Mesendoderm (in vitro differentiated cells): Measurements from ENCODE around the gene HDAC3.

Experiments used
- DNase-seq: peaks from one replicate; pipeline ENCODE4 v3.0.0; 2013
- H2AK5ac ChIP-seq: 2 replicates; pipeline ENCODE4 v1.6.1; 2013; ENCODE audit warnings: low read length, inconsistent platforms
- H2BK120ac ChIP-seq: 2 replicates; pipeline ENCODE4 v1.6.1; 2013; ENCODE audit warnings: low read depth, mild to moderate bottlenecking, low read length, moderate library complexity, mixed read lengths
- H2BK15ac ChIP-seq: replicated peaks from 2 replicates; pipeline ENCODE4 v1.6.1; 2013; ENCODE audit warnings: low read depth, mild to moderate bottlenecking, moderate library complexity
- H2BK5ac ChIP-seq: 2 replicates; pipeline ENCODE4 v1.6.1; 2013; ENCODE audit warnings: low read length, inconsistent platforms
- H3K18ac ChIP-seq: 2 replicates; pipeline ENCODE4 v1.6.1; 2013; ENCODE audit warnings: mild to moderate bottlenecking, low read length, mixed read lengths
- H3K23ac ChIP-seq: one replicate; pipeline ENCODE4 v1.6.1; 2013; ENCODE audit warnings: low read length
- H3K27ac ChIP-seq: 2 replicates; pipeline ENCODE4 v1.5.1; 2013; ENCODE audit warnings: low read depth, mild to moderate bottlenecking, inconsistent platforms, low read length, moderate library complexity
- H3K27me3 ChIP-seq: 2 replicates; pipeline ENCODE4 v1.6.1; 2013; ENCODE audit warnings: low read length, control low read depth, mild to moderate bottlenecking, inconsistent platforms; ENCODE audit not compliant: insufficient read depth, poor library complexity
- H3K36me3 ChIP-seq: 2 replicates; pipeline ENCODE4 v1.6.1; 2013; ENCODE audit warnings: low read length, inconsistent platforms; ENCODE audit not compliant: control insufficient read depth, insufficient read depth
- H3K4ac ChIP-seq: one replicate; pipeline ENCODE4 v1.6.1; 2013; ENCODE audit warnings: low read depth, mild to moderate bottlenecking, low read length, moderate library complexity
- H3K4me1 ChIP-seq: 2 replicates; pipeline ENCODE4 v1.6.1; 2013; ENCODE audit warnings: low read depth, low read length, inconsistent platforms; ENCODE audit not compliant: control insufficient read depth
- H3K4me2 ChIP-seq: 2 replicates; pipeline ENCODE4 v1.6.1; 2013; ENCODE audit warnings: low read length
- H3K4me3 ChIP-seq: 2 replicates; pipeline ENCODE4 v1.5.1; 2013; ENCODE audit warnings: mild to moderate bottlenecking, low read length
- H3K56ac ChIP-seq: one replicate; pipeline ENCODE4 v1.6.1; 2013; ENCODE audit warnings: low read length
- H3K79me1 ChIP-seq: 2 replicates; pipeline ENCODE4 v1.6.1; 2013; ENCODE audit warnings: low read length, inconsistent platforms
- H3K79me2 ChIP-seq: 2 replicates; pipeline ENCODE4 v1.6.1; 2013; ENCODE audit warnings: mild to moderate bottlenecking, low read length; ENCODE audit not compliant: control insufficient read depth, insufficient read depth
- H3K9ac ChIP-seq: 2 replicates; pipeline ENCODE4 v1.6.1; 2013; ENCODE audit warnings: low read length, inconsistent platforms
- H4K5ac ChIP-seq: one replicate; pipeline ENCODE4 v1.6.1; 2013; ENCODE audit warnings: low read length
- H4K8ac ChIP-seq: one replicate; pipeline ENCODE4 v1.6.1; 2013; ENCODE audit warnings: low read depth, mild to moderate bottlenecking, control low read depth, low read length, moderate library complexity
- WGBS: extraction: QIAGEN DNeasy Blood & Tissue Kit; methylation state at CpG from one replicate; pipeline ENCODE4 v1.1.7; 2013; ENCODE audit warnings: low lambda C conversion rate, missing lambda C conversion rate; ENCODE audit not compliant: insufficient coverage; ENCODE audit errors: extremely low coverage; 5-methylcytosine and 5-hydroxymethylcytosine counted together

Gene HDAC3

DNA sequence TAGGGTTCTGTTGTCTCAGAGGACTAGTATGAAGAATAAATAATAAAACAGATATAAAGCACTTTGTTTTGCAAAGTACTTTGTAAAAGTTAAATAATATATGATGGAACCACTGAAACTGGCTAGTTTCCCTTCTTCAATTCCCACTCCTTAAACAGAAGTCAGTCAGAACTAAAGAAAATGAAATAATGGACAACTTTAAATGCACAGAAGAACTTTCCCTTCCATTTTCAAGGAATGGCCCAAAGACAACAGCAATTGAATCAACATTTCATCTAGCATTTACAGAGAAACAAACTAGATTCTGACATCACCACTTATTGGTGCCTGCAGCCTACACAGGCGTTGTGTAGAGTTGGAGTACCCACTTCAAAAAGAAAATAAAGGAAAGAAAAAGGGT, 34.0 kb downstream of the HDAC3 start:
- Histone ChIP-seq H3K79me1 (peaks cover 17% of the 10 kb centered on the region), H3K56ac (no peak overlapping the region), H2BK5ac (no peak overlapping the region), H3K4ac (no peak overlapping the region), H3K36me3 (no peaks in the 10 kb centered on the region), H2BK120ac (no peak overlapping the region), H3K4me3 (no peak overlapping the region), H2AK5ac (no peak overlapping the region), H3K9ac (no peak overlapping the region), H2BK15ac (no peak overlapping the region), H4K8ac (no peak overlapping the region), H3K79me2 (peaks cover 51% of the 10 kb centered on the region), H3K27me3 (no peaks in the 10 kb centered on the region), H3K4me2 (no peak overlapping the region), H4K5ac (no peak overlapping the region), H3K27ac (no peak overlapping the region), H3K18ac (no peak overlapping the region), H3K23ac (no peak overlapping the region), H3K4me1 (no peaks in the 10 kb centered on the region)
- no peak for DNase-seq
- WGBS, result no CpG with 5 or more reads among the region's 1 CpG

DNA sequence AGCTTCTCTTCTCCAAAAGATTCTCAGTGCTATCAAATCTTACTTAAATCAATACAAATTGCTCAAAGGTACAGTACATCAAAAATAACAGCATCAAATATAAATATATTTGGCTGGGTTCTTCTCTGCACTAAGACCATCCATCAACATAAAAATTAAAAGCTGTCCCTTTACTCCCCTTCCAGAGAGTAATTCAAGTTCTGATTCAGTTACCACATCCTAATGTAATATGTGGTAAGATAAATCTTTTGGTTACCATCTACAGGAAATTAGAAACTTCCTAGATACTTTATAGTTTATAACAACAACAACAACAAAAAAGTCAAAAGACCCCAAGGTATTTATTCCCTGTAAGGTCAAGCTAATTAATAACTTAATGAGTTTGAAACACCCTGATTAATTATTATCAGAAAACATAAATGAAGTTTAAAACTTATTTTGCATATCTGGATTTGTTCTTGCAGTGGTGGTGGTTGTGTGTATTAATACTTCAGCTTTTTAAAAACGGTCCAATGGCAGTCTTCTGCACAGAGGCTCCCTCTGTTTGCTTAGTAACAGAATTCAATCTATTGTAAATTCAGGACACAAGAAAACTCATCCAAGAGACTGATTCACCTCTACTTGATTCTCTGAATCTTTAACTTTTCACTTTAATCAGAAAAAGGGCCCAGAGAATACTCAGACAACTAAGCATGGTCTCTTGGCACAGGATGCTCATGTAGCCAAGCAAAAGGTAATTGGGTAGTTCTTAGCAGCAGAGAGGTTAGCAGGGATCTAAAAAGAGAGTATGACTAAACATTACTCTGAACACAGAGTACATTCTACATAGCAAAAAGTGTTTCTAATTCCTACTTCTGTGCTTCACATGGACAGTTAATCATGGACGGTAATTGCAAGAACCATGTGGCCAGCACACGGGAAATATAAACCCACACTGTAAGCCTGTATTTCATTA, 38.0 kb downstream of the HDAC3 start:
- Histone ChIP-seq H2BK120ac (no peak overlapping the region), H3K36me3 (no peaks in the 10 kb centered on the region), H3K9ac (no peak overlapping the region), H3K23ac (no peak overlapping the region), H2BK5ac (no peak overlapping the region), H3K4me2 (no peak overlapping the region), H3K4me1 (no peaks in the 10 kb centered on the region), H4K8ac (no peak overlapping the region), H3K27ac (no peak overlapping the region), H3K56ac (no peak overlapping the region), H3K4ac (no peak overlapping the region), H2AK5ac (no peak overlapping the region), H3K18ac (no peak overlapping the region), H2BK15ac (no peak overlapping the region), H3K4me3 (no peak overlapping the region), H3K27me3 (no peaks in the 10 kb centered on the region), H3K79me2 (peaks cover 42% of the 10 kb centered on the region), H4K5ac (no peak overlapping the region), H3K79me1 (peaks cover 20% of the 10 kb centered on the region)
- no CpG with 5 or more reads among the region's 3 CpGs for WGBS
- DNase-seq, result no peak

DNA sequence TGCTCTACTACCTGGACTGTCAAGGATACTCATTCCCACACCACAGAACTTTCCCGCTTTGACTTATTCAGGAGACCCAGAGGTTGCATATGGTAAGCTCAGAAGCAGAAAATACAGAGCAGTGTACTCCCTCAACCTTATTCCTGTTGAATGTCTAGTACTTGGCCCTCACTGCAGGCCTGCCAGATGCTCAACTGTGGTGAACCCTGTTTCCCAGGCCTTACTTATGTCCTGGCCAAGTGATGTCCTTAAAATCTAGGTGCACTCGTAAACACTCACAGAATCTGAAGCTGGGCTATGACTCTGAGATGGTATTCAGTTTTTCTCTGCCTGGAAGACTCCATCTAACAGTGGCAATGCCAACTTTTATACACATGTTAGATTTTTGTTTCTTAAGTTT, 38.8 kb downstream of the HDAC3 start:
- no peak overlapping the region for H2AK5ac ChIP-seq
- H3K36me3 ChIP-seq, result no peaks in the 10 kb centered on the region
- DNase-seq, result no peak
- peaks cover 39% of the 10 kb centered on the region for H3K79me2 ChIP-seq
- no peak overlapping the region for H3K56ac ChIP-seq
- no peak overlapping the region for H3K4me3 ChIP-seq
- peaks cover 22% of the 10 kb centered on the region for H3K79me1 ChIP-seq
- WGBS, result no CpG with 5 or more reads among the region's 2 CpGs
- no peak overlapping the region for H4K8ac ChIP-seq
- no peak overlapping the region for H2BK5ac ChIP-seq
- H3K4me1 ChIP-seq, result no peaks in the 10 kb centered on the region
- no peak overlapping the region for H2BK15ac ChIP-seq
- H3K4me2 ChIP-seq, result no peak overlapping the region
- no peak overlapping the region for H3K4ac ChIP-seq
- H4K5ac ChIP-seq, result no peak overlapping the region
- H3K23ac ChIP-seq, result no peak overlapping the region
- H3K18ac ChIP-seq, result no peak overlapping the region
- no peak overlapping the region for H2BK120ac ChIP-seq
- no peaks in the 10 kb centered on the region for H3K27me3 ChIP-seq
- H3K27ac ChIP-seq, result no peak overlapping the region
- H3K9ac ChIP-seq, result no peak overlapping the region

DNA sequence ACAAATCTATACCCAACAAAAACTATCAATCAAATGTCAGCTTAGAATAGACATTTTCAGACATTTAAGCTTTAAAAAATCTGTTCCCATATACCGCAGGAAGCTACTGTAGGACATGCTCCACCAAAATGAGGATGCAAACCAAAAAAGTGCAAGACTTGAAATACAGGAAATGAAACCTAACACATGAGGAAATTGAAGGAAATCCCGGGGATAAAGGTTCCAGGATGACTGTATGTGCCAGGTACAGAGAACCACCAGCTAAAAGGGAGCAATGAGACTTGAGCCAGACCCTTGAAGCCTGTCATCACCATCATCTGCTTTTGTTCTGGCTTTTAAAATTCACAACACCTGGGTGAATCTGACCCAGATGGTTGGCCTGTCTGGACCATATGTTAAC, 39.3 kb downstream of the HDAC3 start:
- no peak overlapping the region for H3K27ac ChIP-seq
- no peak overlapping the region for H3K4ac ChIP-seq
- no peak overlapping the region for H2BK5ac ChIP-seq
- no peak overlapping the region for H3K4me3 ChIP-seq
- H3K9ac ChIP-seq, result no peak overlapping the region
- DNase-seq, result no peak
- peaks cover 20% of the 10 kb centered on the region for H3K79me1 ChIP-seq
- no peaks in the 10 kb centered on the region for H3K4me1 ChIP-seq
- no peak overlapping the region for H3K4me2 ChIP-seq
- no peak overlapping the region for H2BK120ac ChIP-seq
- H3K18ac ChIP-seq, result no peak overlapping the region
- H3K79me2 ChIP-seq, result peaks cover 36% of the 10 kb centered on the region
- H3K27me3 ChIP-seq, result no peaks in the 10 kb centered on the region
- no peak overlapping the region for H4K5ac ChIP-seq
- no peak overlapping the region for H2BK15ac ChIP-seq
- no peak overlapping the region for H2AK5ac ChIP-seq
- no peak overlapping the region for H4K8ac ChIP-seq
- H3K23ac ChIP-seq, result no peak overlapping the region
- WGBS, result no CpG with 5 or more reads among the region's 2 CpGs
- H3K56ac ChIP-seq, result no peak overlapping the region
- no peaks in the 10 kb centered on the region for H3K36me3 ChIP-seq

DNA sequence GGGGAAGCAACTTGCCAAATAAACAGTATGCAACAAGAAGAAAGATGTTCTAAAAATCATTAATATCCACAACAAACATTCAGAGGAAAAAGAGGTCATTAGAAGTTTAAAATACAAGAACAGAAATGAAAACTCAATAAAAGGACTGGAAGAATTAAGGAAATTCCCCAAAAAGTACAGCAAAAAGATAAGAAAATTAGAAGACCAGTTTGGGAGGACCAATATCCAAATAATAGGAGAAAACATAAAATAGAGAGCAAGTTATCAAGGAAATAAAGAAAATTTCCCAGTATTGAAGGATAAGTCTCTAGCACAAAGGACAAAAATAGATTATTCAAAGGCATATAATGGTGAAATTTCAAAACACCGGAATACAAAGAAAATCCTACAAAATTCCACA, 39.8 kb downstream of the HDAC3 start:
- Histone ChIP-seq H2BK120ac (no peak overlapping the region), H3K36me3 (no peaks in the 10 kb centered on the region), H3K18ac (no peak overlapping the region), H3K27ac (no peak overlapping the region), H3K9ac (no peak overlapping the region), H3K79me2 (peaks cover 32% of the 10 kb centered on the region), H3K4ac (no peak overlapping the region), H3K4me1 (no peaks in the 10 kb centered on the region), H2BK5ac (no peak overlapping the region), H3K56ac (no peak overlapping the region), H3K23ac (no peak overlapping the region), H4K8ac (no peak overlapping the region), H2AK5ac (no peak overlapping the region), H3K79me1 (peaks cover 18% of the 10 kb centered on the region), H3K4me3 (no peak overlapping the region), H3K4me2 (no peak overlapping the region), H4K5ac (no peak overlapping the region), H2BK15ac (no peak overlapping the region), H3K27me3 (no peaks in the 10 kb centered on the region)
- no CpG with 5 or more reads among the region's 1 CpG for WGBS
- no peak for DNase-seq

DNA sequence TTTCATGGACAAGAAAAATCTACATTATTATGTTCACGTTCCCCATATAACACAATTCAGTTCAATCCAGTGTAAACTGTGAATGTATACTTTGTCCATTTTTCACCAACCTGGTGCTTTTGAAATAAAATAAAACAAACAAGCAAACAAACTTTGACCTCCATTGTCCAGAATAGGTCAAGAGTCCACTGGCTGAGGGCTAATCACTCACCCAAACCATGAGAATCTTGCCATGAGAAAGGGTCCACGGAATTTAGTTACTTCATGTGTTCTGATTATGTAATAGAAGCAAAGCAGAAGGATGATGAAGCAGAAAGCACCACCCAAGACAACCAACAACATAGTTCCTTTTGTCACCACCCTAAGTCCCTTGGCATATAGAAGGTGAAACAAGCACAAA, 46.5 kb downstream of the HDAC3 start:
- no CpG with 5 or more reads among the region's 2 CpGs for WGBS

More for the DNA sequence above, 46.5 kb downstream of the HDAC3 start:
- Histone ChIP-seq H3K27me3 (no peaks in the 10 kb centered on the region), H3K23ac (no peak overlapping the region), H3K4ac (no peak overlapping the region), H3K36me3 (no peaks in the 10 kb centered on the region), H4K5ac (no peak overlapping the region), H3K56ac (no peak overlapping the region), H3K9ac (no peak overlapping the region), H2AK5ac (no peak overlapping the region), H4K8ac (no peak overlapping the region), H3K18ac (no peak overlapping the region), H3K4me3 (no peak overlapping the region), H3K4me2 (no peak overlapping the region), H3K27ac (no peak overlapping the region), H2BK5ac (no peak overlapping the region), H2BK120ac (no peak overlapping the region), H2BK15ac (no peak overlapping the region), H3K79me1 (peaks cover 17% of the 10 kb centered on the region), H3K79me2 (peaks cover 23% of the 10 kb centered on the region), H3K4me1 (no peaks in the 10 kb centered on the region)
- DNase-seq, result no peak
